Caco-2 (cell line): ENCODE measurements around the gene DOCK4. TPM values are rescaled to one million over a fixed set of nuclear protein-coding genes. Genes with fewer than 3 reads are reported as not detected.

ENCODE experiments used
- BruUV-seq: library from RNA; stranded (reverse); fragments of 400-500 nt; replicated peaks from 2 replicates; lab custom pipeline; 2021; lab: Mats Ljungman, UMichigan
- CTCF ChIA-PET: fragments of 300-600 bp; sonication (Branson Sonifier 250); formaldehyde crosslinking; loops from one replicate; lab custom pipeline; 2022; ENCODE audit warnings: antibody characterized with exemption; lab: Charles Lee
- POLR2A ChIA-PET: fragments of 300-600 bp; sonication (Branson Sonifier 250); formaldehyde crosslinking; loops from one replicate; lab custom pipeline; 2022; ENCODE audit warnings: antibody characterized with exemption; lab: Charles Lee
- DNase-seq, 2 experiments: peaks; one replicate each; pipeline versions ENCODE4 v3.0.0 to v3.0.0-alpha.2; 2020 to 2022
- H3K27me3 ChIP-seq: replicated peaks from 2 replicates; pipeline ENCODE4 v1.6.0; 2011; ENCODE audit warnings: low read length; ENCODE audit not compliant: control insufficient read depth, insufficient read depth
- H3K36me3 ChIP-seq: 2 replicates; pipeline ENCODE4 v1.5.1; 2011; ENCODE audit warnings: low read length; ENCODE audit not compliant: control insufficient read depth, insufficient read depth
- H3K4me1 ChIP-seq: fragments of 250-450 bp; sonication (Bioruptor Pico); 2 replicates; pipeline ENCODE4 v1.5.1; 2020; ENCODE audit warnings: mild to moderate bottlenecking
- H3K4me3 ChIP-seq: 2 replicates; pipeline ENCODE4 v1.5.1; 2011; ENCODE audit warnings: low read depth, mild to moderate bottlenecking, control low read depth, low read length
- H3K9me3 ChIP-seq: fragments of 250-450 bp; sonication (Bioruptor Pico); 2 replicates; pipeline ENCODE4 v1.5.1; 2020; ENCODE audit warnings: mild to moderate bottlenecking, moderate library complexity
- H3K27ac Mint-ChIP-seq: one replicate; pipeline ENCODE4 v1.8.0; 2022; ENCODE audit warnings: mixed read lengths; ENCODE audit not compliant: unreplicated experiment
- H3K27me3 Mint-ChIP-seq: one replicate; pipeline ENCODE4 v1.8.0; 2022; ENCODE audit warnings: mixed read lengths; ENCODE audit not compliant: insufficient read depth, unreplicated experiment
- H3K36me3 Mint-ChIP-seq: one replicate; pipeline ENCODE4 v1.8.0; 2022; ENCODE audit warnings: mild to moderate bottlenecking, mixed read lengths; ENCODE audit not compliant: insufficient read depth, unreplicated experiment
- H3K4me1 Mint-ChIP-seq: one replicate; pipeline ENCODE4 v1.8.0; 2022; ENCODE audit warnings: low read depth, mixed read lengths; ENCODE audit not compliant: unreplicated experiment
- H3K4me3 Mint-ChIP-seq: one replicate; pipeline ENCODE4 v1.8.0; 2022; ENCODE audit warnings: mild to moderate bottlenecking, moderate library complexity, mixed read lengths; ENCODE audit not compliant: unreplicated experiment
- H3K9me3 Mint-ChIP-seq: one replicate; pipeline ENCODE4 v1.8.0; 2022; ENCODE audit warnings: mixed read lengths; ENCODE audit not compliant: unreplicated experiment
- CTCF ChIP-seq, 2 experiments: fragments of 200-600 bp in 1 of 2; IDR thresholded peaks; 1 replicate in 1 of 2; 2 replicates in 1 of 2; pipeline versions ENCODE4 v1.5.1 to v1.8.0; 2011 to 2022; ENCODE audit warnings: antibody characterized with exemption in 1 of 2, control low read depth in 1 of 2, inconsistent platforms in 1 of 2, low read depth in 1 of 2, low read length in 1 of 2, mild to moderate bottlenecking in 1 of 2, moderate library complexity in 1 of 2; ENCODE audit not compliant: insufficient read depth in 1 of 2, severe bottlenecking in 1 of 2, unreplicated experiment in 1 of 2
- intact Hi-C: fragments of 100-400 bp; cut with micrococcal nuclease; formaldehyde crosslinking; loops from one replicate; pipeline ENCODE4 v1.10.0; 2022; ENCODE audit not compliant: unreplicated experiment
- total RNA-seq: library from RNA; stranded (reverse); gene quantifications from 2 replicates; pipeline ENCODE4 v1.2.3, GENCODE V29; 2022

DOCK4 gene
- total RNA-seq, 1 experiment from 2014 or later, result 2.0 TPM

DNA sequence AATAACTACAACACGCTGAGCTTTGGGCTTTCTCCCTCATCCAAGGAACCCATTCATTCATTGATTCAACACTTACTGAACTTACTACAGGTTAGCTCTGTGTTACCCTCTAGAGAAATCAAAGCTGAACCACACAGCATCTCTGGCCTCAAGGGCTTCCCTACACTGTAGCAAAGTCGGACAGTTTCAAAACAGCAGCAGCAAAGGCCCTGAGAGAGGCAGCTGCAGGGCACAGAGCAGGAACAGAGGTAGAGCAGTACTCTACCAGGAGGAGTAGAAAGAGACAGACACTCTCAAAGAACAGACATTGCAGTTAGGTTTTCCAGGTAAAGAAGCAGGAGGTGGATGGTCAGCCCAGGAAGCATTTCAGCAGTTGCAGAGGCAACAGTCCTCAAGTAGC, 16.1 kb downstream of the DOCK4 start:
- ChIA-PET CTCF (no interaction called here), POLR2A (no interaction called here)
- Mint-ChIP-seq H3K9me3 (no peaks in the 10 kb centered on the region), H3K4me3 (no peak overlapping the region), H3K36me3 (no peaks in the 10 kb centered on the region), H3K27me3 (peaks cover 6% of the 10 kb centered on the region), H3K27ac (no peak overlapping the region), H3K4me1 (no peaks in the 10 kb centered on the region)
- H3K9me3 ChIP-seq, result no peaks in the 10 kb centered on the region
- H3K27me3 ChIP-seq, result no peaks in the 10 kb centered on the region
- BruUV-seq, result no TSS peak
- peaks cover 4% of the 10 kb centered on the region; the same call in 1 of the 2 replicates for H3K4me1 ChIP-seq
- H3K4me3 ChIP-seq, result no peak overlapping the region
- no peak for DNase-seq
- no peaks in the 10 kb centered on the region for H3K36me3 ChIP-seq
- intact Hi-C loops, result no loop called here
- TF ChIP-seq CTCF (IDR thresholded peaks at IDR 0.05; ENCODE audit: insufficient read depth in 1 of 2, low read depth in 1 of 2, low read length in 1 of 2, severe bottlenecking in 1 of 2, unreplicated experiment in 1 of 2), result no peak

DNA sequence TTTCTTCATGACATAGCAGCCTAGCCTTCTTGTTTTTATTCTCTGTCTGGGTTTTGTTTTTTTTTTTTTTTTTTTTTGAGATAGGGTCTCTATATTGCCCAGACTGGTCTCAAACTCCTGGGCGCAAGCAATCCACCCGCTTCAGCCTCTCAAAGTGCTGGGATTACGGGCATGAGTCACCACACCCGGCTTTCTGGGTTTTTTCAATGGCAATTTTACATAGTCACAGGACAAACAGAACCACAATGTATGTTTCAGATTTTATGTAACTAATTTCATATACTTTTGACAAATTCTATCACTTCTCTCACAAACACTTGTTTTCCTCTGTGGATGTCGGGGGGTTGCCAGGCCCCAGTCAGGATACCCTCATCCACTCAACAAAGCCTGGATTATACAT, 16.5 kb downstream of the DOCK4 start:
- Histone ChIP-seq H3K27me3 (no peaks in the 10 kb centered on the region), H3K4me1 (peaks cover 4% of the 10 kb centered on the region; the same call in 1 of the 2 replicates), H3K4me3 (no peak overlapping the region), H3K9me3 (no peaks in the 10 kb centered on the region), H3K36me3 (no peaks in the 10 kb centered on the region)
- no peak for TF ChIP-seq CTCF (IDR thresholded peaks at IDR 0.05; ENCODE audit: insufficient read depth in 1 of 2, low read depth in 1 of 2, low read length in 1 of 2, severe bottlenecking in 1 of 2, unreplicated experiment in 1 of 2)
- no peaks in the 10 kb centered on the region for H3K4me1 Mint-ChIP-seq
- H3K4me3 Mint-ChIP-seq, result no peak overlapping the region
- no peaks in the 10 kb centered on the region for H3K36me3 Mint-ChIP-seq
- H3K27me3 Mint-ChIP-seq, result peaks cover 6% of the 10 kb centered on the region
- H3K9me3 Mint-ChIP-seq, result no peaks in the 10 kb centered on the region
- H3K27ac Mint-ChIP-seq, result no peak overlapping the region
- POLR2A ChIA-PET, result no interaction called here
- BruUV-seq, result no TSS peak
- intact Hi-C loops, result no loop called here
- CTCF ChIA-PET, result no interaction called here
- DNase-seq, result no peak

- ChIA-PET POLR2A (no interaction called here), CTCF (no interaction called here)
- no peak overlapping the region for H3K4me3 ChIP-seq
- H3K27me3 ChIP-seq, result no peaks in the 10 kb centered on the region; the same call in 1 of the 2 replicates
- intact Hi-C loops, result no loop called here
- peaks cover 6% of the 10 kb centered on the region for H3K27me3 Mint-ChIP-seq
- no peak overlapping the region for H3K27ac Mint-ChIP-seq
- BruUV-seq, result no TSS peak
- no peaks in the 10 kb centered on the region for H3K36me3 Mint-ChIP-seq
- no peak for TF ChIP-seq CTCF (IDR thresholded peaks at IDR 0.05; ENCODE audit: insufficient read depth in 1 of 2, low read depth in 1 of 2, low read length in 1 of 2, severe bottlenecking in 1 of 2, unreplicated experiment in 1 of 2)
- DNase-seq, result no peak
- H3K4me3 Mint-ChIP-seq, result no peak overlapping the region
- no peaks in the 10 kb centered on the region for H3K9me3 Mint-ChIP-seq
- no peaks in the 10 kb centered on the region for H3K4me1 ChIP-seq
- H3K4me1 Mint-ChIP-seq, result no peaks in the 10 kb centered on the region
- no peaks in the 10 kb centered on the region for H3K9me3 ChIP-seq
- H3K36me3 ChIP-seq, result no peaks in the 10 kb centered on the region
These were observed 17.9 kb downstream of the DOCK4 start for GRCh38 chr7:112188257-112188656.
